OCI-LY7 (cell line): ENCODE data around the gene ADAM15.

Experiments used
- EZH2phosphoT487 ChIP-seq: fragments of 200-600 bp; sonication (generic); IDR thresholded peaks from 2 replicates; pipeline ENCODE4 v1.6.1; 2018; ENCODE audit warnings: low read depth, borderline replicate concordance, mild to moderate bottlenecking, mixed run types, antibody characterized with exemption, low read length, moderate library complexity, mixed read lengths
- TF ChIP-seq, protein P1 (sequence below): fragments of 200-600 bp; sonication (generic); conservative IDR thresholded peaks from 2 replicates; pipeline ENCODE4 v1.5.1; 2014; ENCODE audit warnings: mild to moderate bottlenecking, antibody characterized with exemption, low read length, moderate library complexity, mixed read lengths

DNA sequence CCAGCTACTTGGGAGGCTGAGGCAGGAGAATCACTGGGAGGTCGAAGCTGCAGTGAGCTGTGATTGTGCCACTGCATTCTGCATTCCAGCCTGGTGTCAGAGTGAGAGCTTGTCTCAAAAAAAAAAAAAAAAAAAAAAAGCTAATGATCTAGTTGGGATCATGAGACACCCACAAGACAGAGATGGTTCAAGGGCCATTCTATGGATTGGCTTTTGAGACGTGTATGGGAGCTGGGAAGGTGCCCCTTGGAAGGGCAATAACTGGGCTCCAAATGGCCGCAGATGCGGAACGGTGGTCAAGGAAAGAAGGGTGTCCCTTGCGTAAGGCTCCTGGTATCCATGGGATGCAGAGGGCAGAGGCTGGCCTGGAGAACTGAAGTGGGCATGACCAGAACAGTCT is 6.8 kb upstream of the ADAM15 start:
- TF ChIP-seq, protein P1, sequence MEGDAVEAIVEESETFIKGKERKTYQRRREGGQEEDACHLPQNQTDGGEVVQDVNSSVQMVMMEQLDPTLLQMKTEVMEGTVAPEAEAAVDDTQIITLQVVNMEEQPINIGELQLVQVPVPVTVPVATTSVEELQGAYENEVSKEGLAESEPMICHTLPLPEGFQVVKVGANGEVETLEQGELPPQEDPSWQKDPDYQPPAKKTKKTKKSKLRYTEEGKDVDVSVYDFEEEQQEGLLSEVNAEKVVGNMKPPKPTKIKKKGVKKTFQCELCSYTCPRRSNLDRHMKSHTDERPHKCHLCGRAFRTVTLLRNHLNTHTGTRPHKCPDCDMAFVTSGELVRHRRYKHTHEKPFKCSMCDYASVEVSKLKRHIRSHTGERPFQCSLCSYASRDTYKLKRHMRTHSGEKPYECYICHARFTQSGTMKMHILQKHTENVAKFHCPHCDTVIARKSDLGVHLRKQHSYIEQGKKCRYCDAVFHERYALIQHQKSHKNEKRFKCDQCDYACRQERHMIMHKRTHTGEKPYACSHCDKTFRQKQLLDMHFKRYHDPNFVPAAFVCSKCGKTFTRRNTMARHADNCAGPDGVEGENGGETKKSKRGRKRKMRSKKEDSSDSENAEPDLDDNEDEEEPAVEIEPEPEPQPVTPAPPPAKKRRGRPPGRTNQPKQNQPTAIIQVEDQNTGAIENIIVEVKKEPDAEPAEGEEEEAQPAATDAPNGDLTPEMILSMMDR = no peak
- no peak for TF ChIP-seq EZH2phosphoT487
